HT1080 (cell line): ENCODE data around the gene PCDHGA5. TPM values are rescaled to one million over a fixed set of nuclear protein-coding genes. Genes with fewer than 3 reads are reported as not detected.
"Not testable (repeated sequence)": the region's sequence is repeated elsewhere in the genome, so short reads cannot be mapped to it uniquely, and the experiment has no call there.

Experiments
- DNase-seq: peaks from one replicate; pipeline ENCODE4 v3.0.0-alpha.2; 2015; ENCODE audit warnings: low read depth
- total RNA-seq: library from RNA; depleted of rRNA; stranded (reverse); fragments of >200 nt; shearing (Covaris generic); gene quantifications from 2 replicates; pipeline ENCODE4 v1.2.3, GENCODE V29; 2014

PCDHGA5 gene
- total RNA-seq, 1 experiment from 2014 or later, result 0.21 TPM

GRCh38 chr5:141349917-141350619 lies 13.9 kb upstream of the PCDHGA5 start, which contains the start of gene PCDHGB1:
Gene PCDHGB1, plus strand, starts transcription at chr5:141350099. Its CDS starts 162 bp downstream, at chr5:141350261.
- DNase-seq, result peak; percentile 32

GRCh38 chr5:141351591-141351990 lies 12.4 kb upstream of the PCDHGA5 start:
- no peak for DNase-seq

- no peak for DNase-seq
Measured at GRCh38 chr5:141354900-141355469, 9.0 kb upstream of the PCDHGA5 start, which contains the start of gene PCDHGA4. Gene PCDHGA4, plus strand, starts transcription at chr5:141355021. Its CDS starts 87 bp downstream, at chr5:141355108.

- no peak for DNase-seq
Measured at GRCh38 chr5:141355641-141356040, 8.3 kb upstream of the PCDHGA5 start.

GRCh38 chr5:141356133-141356532 lies 7.8 kb upstream of the PCDHGA5 start:
- no peak for DNase-seq

- DNase-seq, result no peak
Measured at GRCh38 chr5:141356950-141357349, 7.0 kb upstream of the PCDHGA5 start.

- DNase-seq, result peak; percentile 30
Measured at GRCh38 chr5:141359790-141360426, 4.1 kb upstream of the PCDHGA5 start, which contains the start of gene PCDHGB2. Gene PCDHGB2, plus strand, starts transcription at chr5:141359994. Its CDS starts 142 bp downstream, at chr5:141360136.

- DNase-seq, result no peak
Measured at GRCh38 chr5:141360685-141361084, 3.3 kb upstream of the PCDHGA5 start.

- DNase-seq, result no peak
Measured at GRCh38 chr5:141362719-141363118, 1.2 kb upstream of the PCDHGA5 start.

- DNase-seq, result no peak
Measured at GRCh38 chr5:141366016-141366896, 2.3 kb downstream of the PCDHGA5 start.

GRCh38 chr5:141369994-141370848 lies 6.3 kb downstream of the PCDHGA5 start, which contains the start of gene PCDHGB3:
Gene PCDHGB3, plus strand, starts transcription at chr5:141370242. Its CDS starts 153 bp downstream, at chr5:141370395.
- DNase-seq, result peak; percentile 55

- DNase-seq, result no peak
Measured at GRCh38 chr5:141371572-141372475, 7.9 kb downstream of the PCDHGA5 start.

- DNase-seq, result peak; percentile 24
Measured at GRCh38 chr5:141373673-141374317, 9.8 kb downstream of the PCDHGA5 start, which contains the start of gene PCDHGA6. Gene PCDHGA6, plus strand, starts transcription at chr5:141373891. Its CDS starts 193 bp downstream, at chr5:141374084.

- DNase-seq, result no peak
Measured at GRCh38 chr5:141374627-141375026, 10.7 kb downstream of the PCDHGA5 start.

- not testable (repeated sequence) for DNase-seq
Measured at GRCh38 chr5:141375444-141376155, 11.6 kb downstream of the PCDHGA5 start.

GRCh38 chr5:141382469-141383294 lies 18.7 kb downstream of the PCDHGA5 start, which contains the start of gene PCDHGA7:
Gene PCDHGA7, plus strand, starts transcription at chr5:141382742. Its CDS starts 158 bp downstream, at chr5:141382900.
- no peak for DNase-seq

GRCh38 chr5:141383345-141383744 lies 19.4 kb downstream of the PCDHGA5 start:
- no peak for DNase-seq
